ENCODE data around the gene GNA15.
"Not testable (repeated sequence)": the region's sequence is repeated elsewhere in the genome, so short reads cannot be mapped to it uniquely, and the experiment has no call there.

GNA15 gene

GRCh38 chr19:3189702-3190469 lies 54.1 kb downstream of the GNA15 start:
- H3K36me3 ChIP-seq (ENCODE audit: low read length): no peaks in the 10 kb centered on the region
- H3K4me2 ChIP-seq (ENCODE audit: low read depth, low read length, poor library complexity, severe bottlenecking): no peak overlapping the region
- H3K9me3 ChIP-seq (ENCODE audit: insufficient read depth, low read length): no peaks in the 10 kb centered on the region
- H3K4me3 ChIP-seq (ENCODE audit: insufficient read depth, low read length, poor library complexity, severe bottlenecking): no peak overlapping the region
- no peak for TF ChIP-seq EZH2phosphoT487 (conservative IDR thresholded peaks at IDR 0.05; ENCODE audit: low read length)
- TF ChIP-seq CTCF (IDR thresholded peaks at IDR 0.05; ENCODE audit: insufficient read depth, low read length, poor library complexity, severe bottlenecking): no peak
- no peaks in the 10 kb centered on the region for H3K27me3 ChIP-seq (ENCODE audit: low read length)
- no peak overlapping the region for H2AFZ ChIP-seq (ENCODE audit: low read depth, low read length, severe bottlenecking)
- H3K9ac ChIP-seq (ENCODE audit: low read length): no peak overlapping the region
- 0 out of 2 replicates have a peak, but pooled peaks cover 3% of the 10 kb centered on the region for H3F3A ChIP-seq (ENCODE audit: insufficient read depth)
- H3K27ac ChIP-seq (ENCODE audit: low read depth, low read length): no peak overlapping the region
- H4K20me1 ChIP-seq (ENCODE audit: low read depth, low read length): no peaks in the 10 kb centered on the region
- peaks cover 59% of the 10 kb centered on the region for H3K79me2 ChIP-seq (ENCODE audit: insufficient read depth, low read length)
- H3K9me2 ChIP-seq (replicated peaks; ENCODE audit: insufficient read depth, low read length): no peaks in the 10 kb centered on the region

- H3K9ac ChIP-seq (ENCODE audit: low read length): no peak overlapping the region
- H4K20me1 ChIP-seq (ENCODE audit: low read depth, low read length): no peaks in the 10 kb centered on the region
- H3K4me3 ChIP-seq (ENCODE audit: insufficient read depth, low read length, poor library complexity, severe bottlenecking): no peak overlapping the region
- H3K36me3 ChIP-seq (ENCODE audit: low read length): no peaks in the 10 kb centered on the region
- no peak overlapping the region for H2AFZ ChIP-seq (ENCODE audit: low read depth, low read length, severe bottlenecking)
- no peaks in the 10 kb centered on the region for H3K9me2 ChIP-seq (replicated peaks; ENCODE audit: insufficient read depth, low read length)
- no peak overlapping the region for H3K4me2 ChIP-seq (ENCODE audit: low read depth, low read length, poor library complexity, severe bottlenecking)
- TF ChIP-seq EZH2phosphoT487 (conservative IDR thresholded peaks at IDR 0.05; ENCODE audit: low read length): no peak
- no peak for TF ChIP-seq CTCF (IDR thresholded peaks at IDR 0.05; ENCODE audit: insufficient read depth, low read length, poor library complexity, severe bottlenecking)
- H3K27me3 ChIP-seq (ENCODE audit: low read length): no peaks in the 10 kb centered on the region
- no peaks in the 10 kb centered on the region for H3K9me3 ChIP-seq (ENCODE audit: insufficient read depth, low read length)
- H3F3A ChIP-seq (ENCODE audit: insufficient read depth): 0 out of 2 replicates have a peak, but pooled peaks cover 3% of the 10 kb centered on the region
- peaks cover 59% of the 10 kb centered on the region for H3K79me2 ChIP-seq (ENCODE audit: insufficient read depth, low read length)
- H3K27ac ChIP-seq (ENCODE audit: low read depth, low read length): no peak overlapping the region
Measured at GRCh38 chr19:3190470-3190770, 54.6 kb downstream of the GNA15 start.

GRCh38 chr19:3190921-3191805 lies 55.3 kb downstream of the GNA15 start:
- Histone ChIP-seq H3K4me2 (ENCODE audit: low read depth, low read length, poor library complexity, severe bottlenecking) (no peak overlapping the region), H3K4me3 (ENCODE audit: insufficient read depth, low read length, poor library complexity, severe bottlenecking) (no peak overlapping the region), H3K9ac (ENCODE audit: low read length) (no peak overlapping the region), H2AFZ (ENCODE audit: low read depth, low read length, severe bottlenecking) (no peak overlapping the region), H3F3A (ENCODE audit: insufficient read depth) (0 out of 2 replicates have a peak, but pooled peaks cover 3% of the 10 kb centered on the region), H3K27ac (ENCODE audit: low read depth, low read length) (no peak overlapping the region), H3K79me2 (ENCODE audit: insufficient read depth, low read length) (peaks cover 55% of the 10 kb centered on the region), H3K9me3 (ENCODE audit: insufficient read depth, low read length) (no peaks in the 10 kb centered on the region), H3K27me3 (ENCODE audit: low read length) (no peaks in the 10 kb centered on the region), H3K36me3 (ENCODE audit: low read length) (no peaks in the 10 kb centered on the region), H3K9me2 (replicated peaks; ENCODE audit: insufficient read depth, low read length) (no peaks in the 10 kb centered on the region), H4K20me1 (ENCODE audit: low read depth, low read length) (no peaks in the 10 kb centered on the region)
- TF ChIP-seq CTCF (IDR thresholded peaks at IDR 0.05; ENCODE audit: insufficient read depth, low read length, poor library complexity, severe bottlenecking): no peak

- not testable (repeated sequence) for H3K9ac ChIP-seq (ENCODE audit: low read length); H3K27me3 ChIP-seq (ENCODE audit: low read length); H3K4me3 ChIP-seq (ENCODE audit: insufficient read depth, low read length, poor library complexity, severe bottlenecking); H4K20me1 ChIP-seq (ENCODE audit: low read depth, low read length); H3F3A ChIP-seq (ENCODE audit: insufficient read depth); H3K27ac ChIP-seq (ENCODE audit: low read depth, low read length); H3K9me3 ChIP-seq (ENCODE audit: insufficient read depth, low read length); H3K36me3 ChIP-seq (ENCODE audit: low read length); H2AFZ ChIP-seq (ENCODE audit: low read depth, low read length, severe bottlenecking); H3K9me2 ChIP-seq (replicated peaks; ENCODE audit: insufficient read depth, low read length); H3K4me2 ChIP-seq (ENCODE audit: low read depth, low read length, poor library complexity, severe bottlenecking)
- H3K79me2 ChIP-seq (ENCODE audit: insufficient read depth, low read length): peaks cover 50% of the 10 kb centered on the region
Measured at GRCh38 chr19:3191806-3192104, 55.9 kb downstream of the GNA15 start.
